Activated naive CD8-positive, alpha-beta T cell treated with anti-CD3 and anti-CD28 coated beads, Interleukin-2, amount 50 U/mL, for 16 hours (primary cell): Measurements from ENCODE around the gene SLC16A3.
"Not testable (repeated sequence)": the region's sequence is repeated elsewhere in the genome, so short reads cannot be mapped to it uniquely, and the experiment has no call there.

Source experiments
- DNase-seq: peaks from one replicate; pipeline ENCODE4 v3.0.0-alpha.2; 2020; ENCODE audit warnings: low read depth, low spot score

The SLC16A3 gene

DNA sequence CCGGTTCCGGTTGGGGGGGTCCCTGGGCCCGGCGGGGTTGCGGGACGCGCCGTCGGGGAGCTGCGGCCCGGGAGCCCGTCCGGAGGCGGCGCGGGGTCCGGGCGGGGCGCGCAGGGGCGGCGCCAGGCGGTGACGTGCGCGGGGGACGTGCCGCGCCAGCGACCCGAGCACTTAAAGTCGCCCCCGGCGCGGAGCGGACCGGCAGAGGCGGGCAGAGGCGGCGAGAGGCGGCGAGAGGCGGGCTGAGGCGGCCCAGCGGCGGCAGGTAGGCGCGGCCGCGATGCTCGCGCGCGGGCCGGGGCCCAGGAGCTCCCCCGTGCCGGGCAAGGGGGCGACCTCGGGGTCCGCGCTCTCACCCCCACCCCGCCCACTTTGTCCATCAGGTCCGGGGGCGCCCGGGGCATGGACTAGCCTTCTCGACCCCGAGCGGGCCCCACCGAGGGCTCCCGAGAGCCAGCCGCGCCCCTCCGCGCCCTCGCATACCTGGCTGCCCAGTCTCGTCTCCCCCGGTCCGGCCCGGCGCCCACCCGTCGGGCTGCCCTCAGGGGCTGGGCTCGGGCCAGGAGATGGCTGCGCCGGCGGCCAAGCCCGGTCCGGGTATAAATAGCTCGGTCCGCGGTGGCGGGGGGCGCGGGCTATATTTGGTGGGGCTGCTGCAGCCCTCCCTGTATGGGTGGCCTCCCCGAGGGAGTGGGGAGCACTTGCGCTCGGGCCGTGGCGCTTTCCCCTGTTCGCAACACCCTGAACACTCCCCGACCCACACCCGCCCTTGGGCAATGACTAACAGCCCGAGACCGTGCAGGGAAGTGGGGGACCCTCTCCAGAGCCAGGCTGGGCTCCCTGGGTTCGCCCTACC is at the start of gene SLC16A3:
TSS of gene SLC16A3 (plus strand) at position 201 of the 856 bp plus-strand sequence. CDS start 6,967 bp downstream, outside the sequence.
- DNase-seq: no peak

DNA sequence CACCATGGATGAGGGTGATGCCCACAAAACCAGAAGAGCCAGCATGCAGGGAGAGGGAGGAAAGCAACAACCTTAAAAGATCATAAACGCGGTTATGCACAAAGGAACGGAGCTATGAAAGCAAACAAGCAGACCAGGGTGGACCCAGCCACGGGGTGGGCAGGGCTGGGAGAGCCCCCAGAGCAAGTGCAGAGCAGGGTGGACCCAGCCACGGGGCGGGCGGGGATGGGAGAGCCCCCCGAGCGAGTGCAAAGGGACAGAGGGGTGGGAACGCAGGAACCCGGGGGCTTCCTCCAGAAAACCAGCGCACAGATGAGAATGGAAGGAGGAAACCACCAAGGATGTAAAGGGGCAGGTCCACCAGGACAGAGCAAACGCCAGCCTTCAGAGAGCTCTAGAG is 49.4 kb upstream of the SLC16A3 start:
- no peak for DNase-seq

DNA sequence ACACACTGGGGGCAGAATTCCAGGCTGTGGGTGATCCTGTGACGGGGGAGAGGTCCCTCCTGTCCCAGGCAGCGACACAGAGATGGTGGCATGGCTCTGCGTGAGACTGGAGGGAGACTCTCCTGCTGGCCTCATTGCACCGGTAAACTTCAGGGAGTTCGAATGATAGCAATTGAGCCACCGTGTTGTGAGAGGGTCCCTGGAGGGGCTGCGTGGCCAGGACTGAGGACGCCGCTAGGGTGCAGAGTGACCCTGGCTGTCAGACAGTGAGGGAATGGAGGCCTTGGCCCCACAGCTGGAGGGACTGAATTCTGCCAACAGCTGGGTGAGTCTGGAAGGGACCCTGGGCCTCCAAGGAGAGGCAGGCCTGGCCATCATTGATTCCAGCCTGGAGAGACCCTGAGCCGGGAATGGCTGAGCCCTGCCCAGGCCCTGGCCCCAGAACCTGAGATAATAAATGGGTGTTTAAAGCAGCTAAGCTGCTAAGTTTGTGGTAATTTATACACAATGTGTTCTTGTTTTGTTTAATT is 48.8 kb upstream of the SLC16A3 start:
- no peak for DNase-seq

DNA sequence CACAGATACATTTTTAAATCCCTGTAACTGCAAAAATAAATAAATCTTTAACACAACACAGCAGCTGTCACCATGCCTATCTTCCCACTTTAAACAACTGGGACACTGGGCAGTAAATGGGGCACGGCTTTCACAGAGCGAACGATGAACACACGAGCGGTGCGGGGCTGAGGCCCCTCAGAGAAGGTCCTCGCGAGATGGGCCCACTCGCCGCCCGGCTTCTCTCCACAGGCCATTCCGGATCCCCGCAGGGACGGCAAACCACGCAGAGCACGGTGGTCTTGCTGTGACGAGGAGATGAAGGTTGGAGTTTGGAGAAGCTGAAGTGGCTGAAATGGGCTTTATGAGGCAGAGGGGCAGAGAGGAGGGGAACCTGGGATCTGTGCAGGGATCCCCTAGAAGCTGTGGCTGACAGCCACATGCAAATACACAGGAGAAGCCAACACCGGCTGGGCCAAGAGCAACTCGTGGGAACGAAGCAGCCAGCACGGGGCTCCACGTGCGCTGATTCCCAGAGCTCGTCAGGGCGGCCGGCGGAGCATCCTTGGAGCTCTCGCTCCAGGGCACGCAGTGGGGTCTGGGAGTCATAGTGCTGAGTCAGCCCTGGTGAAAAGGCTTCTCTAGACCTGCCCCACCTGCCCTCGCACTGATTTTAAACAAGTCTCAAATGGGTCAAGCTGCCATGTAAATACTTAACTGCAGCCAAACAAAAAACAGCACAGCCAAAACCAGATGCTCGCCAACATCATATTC is 47.9 kb upstream of the SLC16A3 start:
- no peak for DNase-seq

DNA sequence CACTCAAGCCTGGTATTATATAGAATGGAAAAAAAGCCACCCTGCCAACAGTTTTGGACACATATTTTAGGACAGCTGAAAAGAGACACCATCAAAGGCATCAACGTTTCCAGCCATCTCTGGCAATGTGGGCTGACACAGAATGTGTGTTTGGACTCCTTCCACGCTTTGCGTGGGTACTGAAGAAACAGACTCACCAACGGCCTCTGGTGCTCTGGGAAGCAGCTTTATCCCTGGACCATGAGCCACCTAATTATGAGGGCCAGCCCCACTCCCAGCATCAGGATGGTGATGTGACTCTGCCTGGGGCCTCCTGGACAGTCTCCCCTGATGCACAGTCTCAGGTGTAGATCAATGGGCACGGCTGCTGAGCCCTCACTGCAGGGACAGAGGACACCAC is 44.1 kb upstream of the SLC16A3 start:
- no peak for DNase-seq

DNA sequence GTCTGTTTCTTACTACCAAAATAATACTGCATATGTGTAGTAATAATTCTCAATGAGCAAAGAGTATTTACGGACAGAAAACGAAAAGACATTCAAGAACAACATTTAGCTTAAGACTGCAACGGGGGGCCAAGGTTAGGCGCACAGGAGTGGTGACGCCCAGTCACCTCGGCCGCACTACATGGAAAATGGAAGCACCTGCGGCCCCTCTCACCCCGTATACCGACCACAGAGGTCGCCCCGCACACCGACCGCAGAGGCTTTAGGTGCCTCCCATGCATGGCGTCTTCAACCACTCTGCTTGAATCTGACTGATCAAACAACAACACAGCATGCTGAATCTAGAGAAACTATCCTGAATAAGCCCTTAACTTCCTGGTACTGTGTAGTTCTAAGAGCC is 42.6 kb upstream of the SLC16A3 start:
- no peak for DNase-seq

DNA sequence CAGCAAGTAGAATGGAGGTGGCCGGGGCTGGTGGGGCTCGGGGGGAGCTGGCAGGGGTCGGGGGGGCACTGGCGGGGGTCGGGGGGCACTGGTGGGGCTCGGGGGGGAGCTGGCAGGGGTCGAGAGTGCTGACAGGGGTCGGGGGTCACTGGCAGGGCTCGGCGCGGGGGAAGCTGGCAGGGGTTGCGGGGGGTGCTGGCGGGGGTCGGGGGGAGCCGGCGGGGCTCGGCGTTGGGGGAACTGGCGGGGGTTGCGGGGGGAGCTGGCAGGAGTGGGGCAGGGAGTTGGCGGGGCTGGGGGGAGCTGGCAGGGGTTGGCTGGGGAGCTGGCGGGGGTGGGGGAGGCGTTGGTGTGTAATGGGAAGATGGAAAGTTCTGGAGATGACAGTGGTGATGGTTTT is 41.3 kb upstream of the SLC16A3 start:
- DNase-seq: no peak

DNA sequence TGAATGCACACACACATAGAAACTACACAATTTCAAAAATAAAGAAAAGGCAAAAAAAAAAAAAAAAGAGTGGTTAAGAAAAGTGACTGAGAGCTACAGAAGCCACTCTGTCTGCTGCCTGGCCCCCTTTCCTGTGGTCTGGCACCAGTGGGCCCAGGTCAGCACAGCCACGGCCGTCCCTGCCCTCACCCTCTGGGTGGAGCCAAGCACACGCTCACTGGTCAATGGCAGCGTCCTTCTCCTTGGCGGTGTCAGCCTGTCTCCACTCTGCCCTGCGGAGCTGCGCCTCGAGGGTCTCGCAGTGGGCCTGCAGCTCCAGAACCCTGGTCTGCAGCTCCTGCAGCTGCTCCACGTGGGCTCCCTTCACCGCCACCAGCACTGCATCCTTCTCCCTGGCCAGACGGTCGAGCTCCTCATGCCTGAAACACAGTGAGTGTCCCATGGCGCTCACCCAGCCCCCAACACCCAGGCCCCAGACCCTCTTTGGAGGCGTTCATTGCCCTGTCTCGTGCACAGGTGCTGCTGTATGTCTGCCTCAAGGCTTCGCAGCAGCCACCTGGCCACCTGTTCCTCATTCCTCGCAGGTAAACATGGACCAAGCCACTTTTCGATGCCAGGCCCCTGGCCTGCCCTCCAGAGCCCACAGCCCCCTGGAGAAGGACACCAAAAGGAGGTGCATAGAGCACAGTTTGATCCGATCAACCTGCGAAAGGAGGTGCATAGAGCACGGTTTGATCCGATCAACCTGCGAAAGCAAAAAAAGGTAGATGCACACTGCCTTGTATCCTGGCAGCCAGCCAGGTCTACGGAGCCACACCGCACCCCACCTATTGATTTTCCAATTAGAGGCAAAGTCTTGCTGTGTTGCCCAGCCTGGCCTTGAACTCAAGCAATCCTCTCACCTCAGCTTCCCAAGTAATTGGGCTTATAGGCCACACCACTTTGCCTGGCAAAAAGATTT is 40.6 kb upstream of the SLC16A3 start:
- no peak for DNase-seq

DNA sequence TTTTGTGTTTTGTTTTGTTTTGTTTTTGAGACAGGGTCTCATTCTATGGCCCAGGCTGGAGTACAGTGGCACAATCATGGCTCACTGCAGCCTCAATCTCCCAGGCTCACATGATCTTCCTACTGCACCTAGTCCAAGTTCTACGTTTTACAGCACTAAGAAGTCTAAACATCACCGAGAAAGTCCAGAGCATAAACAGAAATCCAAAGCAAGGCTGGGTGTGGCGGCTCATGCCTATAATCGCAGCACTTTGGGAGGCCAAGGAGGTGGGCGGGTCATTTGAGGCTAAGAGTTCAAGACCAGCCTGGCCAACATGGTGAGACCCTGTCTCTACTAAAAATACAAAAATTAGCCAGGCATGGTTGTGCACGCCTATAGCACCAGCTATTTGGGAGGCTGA is 35.8 kb upstream of the SLC16A3 start:
- DNase-seq: not testable (repeated sequence)

DNA sequence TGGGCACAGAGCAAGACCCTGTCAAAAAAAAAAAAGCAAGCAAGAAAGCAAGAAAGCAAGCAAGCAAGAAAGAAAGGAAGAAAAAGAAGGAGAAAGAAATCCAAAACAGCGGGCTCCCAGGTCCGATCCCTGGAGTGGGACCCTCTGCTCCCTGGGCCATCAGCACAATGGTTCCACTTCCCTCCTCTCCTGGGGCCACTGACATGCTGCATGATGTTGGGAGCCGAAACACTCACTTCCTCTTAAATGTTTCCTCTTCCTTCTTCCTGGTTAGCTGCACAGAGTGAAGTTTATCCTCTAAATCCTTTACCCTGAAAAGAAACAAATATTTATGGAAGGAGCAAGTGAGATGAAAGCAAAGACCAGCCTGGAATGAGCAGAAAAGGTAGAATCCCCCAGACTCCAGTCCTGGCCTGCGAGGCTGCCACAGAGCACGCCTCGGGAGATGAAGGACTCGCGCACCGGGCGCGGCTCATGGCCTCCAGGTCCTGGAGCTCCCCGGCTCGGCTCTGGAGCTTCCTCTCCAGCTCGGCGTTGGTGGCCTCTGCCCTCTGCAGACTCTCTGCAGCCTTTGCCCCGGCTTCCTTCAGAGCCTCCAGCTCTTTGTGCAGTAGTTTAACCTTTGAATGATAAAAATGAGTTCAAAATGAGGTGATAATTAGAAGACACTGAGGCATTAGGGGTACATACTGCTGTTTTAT is 35.2 kb upstream of the SLC16A3 start:
- DNase-seq: no peak

DNA sequence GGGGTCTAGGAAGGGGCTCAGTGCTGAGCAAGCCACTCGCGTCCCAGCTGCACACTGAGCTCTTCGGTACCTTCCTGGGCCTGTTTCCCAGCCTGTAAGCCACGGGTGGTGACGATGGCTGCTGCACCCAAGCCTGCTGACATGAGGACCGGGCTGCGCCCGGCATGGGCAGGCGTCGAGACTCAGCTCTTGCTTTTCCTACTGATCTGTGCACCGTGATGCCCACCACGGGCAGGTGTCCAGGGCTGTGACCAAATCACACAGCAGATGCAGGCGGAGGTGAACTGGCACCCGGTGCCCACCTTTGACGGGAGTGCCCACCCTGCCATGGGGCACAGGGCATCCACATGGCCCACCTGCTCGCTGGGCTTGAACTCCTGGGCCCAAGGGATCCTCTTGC is 34.1 kb upstream of the SLC16A3 start:
- no peak for DNase-seq

DNA sequence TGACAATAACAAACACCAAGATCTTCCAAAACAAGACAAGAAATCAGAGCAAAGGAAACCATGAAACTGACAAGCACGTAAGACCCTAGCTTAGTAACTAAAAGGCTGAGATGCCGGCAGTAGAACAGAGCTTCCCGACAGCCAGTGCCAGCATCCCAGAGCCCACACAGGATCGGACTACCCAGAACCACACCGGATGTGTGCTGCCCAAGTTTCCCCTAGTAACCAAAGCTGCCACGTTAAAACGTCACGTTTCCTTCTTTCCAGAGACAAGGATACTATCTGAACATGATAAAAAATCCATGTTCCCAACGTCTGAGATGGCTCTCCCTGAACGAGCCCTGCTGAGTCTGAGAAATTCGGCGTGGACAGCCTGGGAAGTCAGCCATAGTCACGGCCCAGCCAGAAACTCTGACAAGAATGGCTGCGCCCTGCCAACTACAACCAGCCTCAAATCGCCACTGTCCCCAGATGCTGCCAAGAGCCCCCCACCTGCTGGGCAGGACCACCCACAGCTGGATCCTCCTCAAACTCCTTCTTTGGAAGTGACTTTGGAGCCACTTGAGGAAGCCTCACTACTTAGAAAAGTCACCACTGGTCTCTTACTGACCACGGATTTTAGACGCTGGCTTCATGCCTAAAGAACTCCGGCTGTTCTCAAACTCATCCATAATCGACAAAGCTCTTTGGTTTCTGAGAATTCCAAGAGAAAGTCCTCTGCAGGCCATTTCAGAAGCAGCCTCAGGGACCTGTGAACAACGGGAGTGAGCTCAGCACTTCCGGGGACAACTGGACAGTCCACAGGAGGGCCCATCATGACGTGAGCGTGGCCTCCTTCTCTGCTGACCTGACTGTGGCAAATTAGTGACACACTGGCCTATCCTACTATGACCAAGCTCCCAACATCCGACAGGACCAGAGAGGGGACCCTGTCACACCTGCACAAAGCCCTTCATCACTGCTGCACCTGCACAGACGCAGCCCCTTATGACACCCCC is 32.9 kb upstream of the SLC16A3 start:
- no peak for DNase-seq

DNA sequence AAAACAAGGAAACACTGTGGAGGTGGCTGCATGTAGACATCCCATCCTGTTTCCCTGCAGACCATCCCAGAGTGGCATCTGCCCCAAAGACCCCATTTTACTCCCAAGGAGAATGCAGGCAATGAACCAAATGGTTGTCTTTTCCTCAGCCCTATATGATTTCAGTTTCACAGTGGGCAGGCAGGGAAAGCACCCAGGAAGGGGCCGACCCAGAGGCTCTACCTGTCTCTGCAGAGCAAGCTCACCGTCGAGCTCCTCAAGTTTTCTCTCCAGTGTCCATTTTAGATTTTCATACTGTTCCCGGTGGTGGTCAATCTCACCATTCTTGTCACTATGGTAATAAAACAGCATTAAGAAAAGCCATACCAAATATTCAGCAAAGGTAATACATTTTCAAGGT is 30.8 kb upstream of the SLC16A3 start:
- DNase-seq: no peak

DNA sequence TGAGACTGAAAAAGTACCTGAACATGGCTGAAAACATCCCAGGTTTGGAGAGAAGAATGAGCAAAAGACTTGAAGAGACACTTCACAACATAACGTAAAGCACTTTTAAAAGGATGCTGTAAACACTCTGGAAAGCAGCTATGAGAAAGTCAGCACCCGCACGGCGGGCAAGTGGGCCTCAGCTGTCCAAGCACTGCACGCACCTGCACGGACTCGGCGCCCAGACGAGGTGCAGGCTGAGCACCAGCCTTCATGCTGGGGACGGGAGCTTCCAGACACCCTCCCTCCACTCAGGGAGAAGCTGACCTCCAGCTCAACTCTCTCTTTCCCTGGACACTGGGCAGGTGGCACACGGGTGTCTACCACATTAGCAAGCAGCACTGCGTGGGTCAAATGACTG is 29.3 kb upstream of the SLC16A3 start:
- DNase-seq: no peak

DNA sequence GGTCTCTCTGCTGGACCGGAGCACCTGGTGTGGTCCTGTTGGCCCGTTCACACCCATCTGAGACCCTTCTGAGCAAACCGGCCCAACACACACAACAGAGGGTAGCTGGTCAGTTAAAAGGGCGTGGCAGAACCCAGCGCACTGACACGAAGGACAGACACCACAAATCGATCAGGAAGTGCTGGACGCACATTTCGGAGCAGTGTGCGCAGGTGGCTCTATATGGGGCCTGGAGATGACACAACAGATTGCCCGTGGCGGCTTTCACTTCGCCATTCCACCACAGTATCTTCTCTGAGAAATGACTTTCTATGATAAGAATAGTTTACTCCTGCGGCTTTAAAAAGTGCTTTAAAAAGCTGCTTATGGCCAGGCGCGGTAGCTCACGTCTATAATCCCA is 28.7 kb upstream of the SLC16A3 start:
- no peak for DNase-seq

DNA sequence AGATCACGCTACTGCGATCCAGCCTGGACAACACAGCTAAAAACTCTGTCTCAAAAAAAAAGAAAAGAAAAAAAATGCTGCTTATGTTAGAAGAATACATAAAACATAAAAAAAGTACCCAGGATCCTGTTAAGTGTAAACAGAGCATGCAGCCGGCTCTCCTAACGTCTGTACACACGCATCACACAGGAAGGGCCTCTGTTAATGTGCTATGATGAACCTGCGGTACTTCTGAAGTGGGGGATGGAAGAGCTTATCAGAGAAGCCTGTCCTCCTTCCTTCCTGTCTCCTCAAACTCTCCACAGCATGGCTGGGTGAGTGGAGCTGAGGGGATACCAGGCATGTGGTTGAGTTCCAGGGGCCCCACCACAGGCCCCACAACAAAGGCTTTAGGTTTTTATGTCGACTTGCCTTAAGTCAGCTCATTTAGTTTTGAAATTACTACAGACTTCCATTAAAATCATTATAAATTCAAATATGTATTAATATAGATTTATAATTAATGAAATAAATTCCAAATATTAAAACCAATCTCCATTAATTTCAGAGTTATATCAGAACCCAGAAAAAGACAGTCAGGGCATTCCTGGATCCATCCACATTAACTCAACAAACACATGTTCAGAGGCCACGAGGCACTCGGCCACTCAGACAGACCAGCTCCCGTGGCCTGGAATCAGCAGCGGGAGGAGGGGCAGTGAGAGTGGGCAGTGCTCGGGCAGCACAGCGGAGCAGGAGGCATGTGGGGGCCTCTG is 27.9 kb upstream of the SLC16A3 start:
- DNase-seq: no peak

DNA sequence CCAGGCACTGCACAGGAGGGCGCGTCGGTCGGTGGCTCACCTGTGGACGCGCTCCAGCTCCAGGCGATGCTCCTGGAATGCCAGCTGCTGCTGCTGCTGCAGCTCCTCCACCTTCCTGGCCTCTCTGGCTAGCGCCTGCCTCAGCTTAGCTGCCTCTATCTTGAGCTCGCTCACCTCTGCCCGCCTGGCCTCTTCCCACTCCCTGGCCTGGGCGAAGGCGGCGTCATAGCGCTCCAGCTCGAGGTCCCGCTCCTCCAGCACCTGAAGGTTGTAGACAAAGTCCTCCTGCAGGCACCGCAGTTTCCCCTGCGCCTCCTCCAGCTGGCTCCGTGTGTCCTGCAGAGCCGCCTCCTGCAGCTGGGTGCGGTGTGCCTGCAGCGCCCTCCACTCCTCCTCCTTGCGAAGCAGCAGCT is 27.3 kb upstream of the SLC16A3 start:
- no peak for DNase-seq

DNA sequence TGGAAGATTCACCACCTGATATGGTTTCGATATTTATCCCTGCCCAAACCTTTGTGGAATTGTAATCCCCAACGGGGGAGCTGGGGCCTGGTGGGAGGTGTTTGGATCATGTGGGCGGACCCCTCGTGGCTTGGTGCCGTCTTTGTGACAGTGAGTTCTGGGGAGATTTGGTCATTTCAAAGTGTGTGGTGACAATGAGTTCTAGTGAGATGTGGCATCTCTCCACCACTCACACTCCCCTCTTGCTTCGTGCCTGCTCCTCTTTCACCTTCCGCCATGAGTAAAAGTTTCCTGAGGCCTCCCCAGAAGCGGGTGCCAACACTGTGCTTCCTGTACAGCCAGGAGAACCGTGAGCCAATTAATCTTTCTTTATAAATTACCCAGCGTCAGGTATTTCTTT is 25.9 kb upstream of the SLC16A3 start:
- DNase-seq: no peak

DNA sequence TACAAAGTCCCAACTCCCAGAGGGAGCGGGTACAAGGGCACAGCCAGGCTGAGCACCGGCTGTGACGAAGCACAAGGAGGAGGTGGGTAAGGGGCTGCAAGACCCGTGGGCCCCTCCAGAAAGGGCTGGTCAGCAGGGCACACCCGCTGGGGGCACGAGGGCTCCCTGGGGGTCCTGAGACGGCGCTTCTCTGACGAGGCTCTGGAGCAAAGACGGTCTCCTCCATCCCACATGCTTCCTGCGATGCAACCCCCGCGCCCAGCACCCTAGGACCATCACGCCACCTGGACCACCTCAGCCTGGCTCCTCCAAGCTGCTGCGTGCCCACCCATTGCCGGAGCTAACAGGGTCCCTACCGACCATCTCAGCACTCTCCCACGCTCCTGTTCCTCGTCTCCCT is 24.9 kb upstream of the SLC16A3 start:
- DNase-seq: no peak
